MM.1S (cell line): ENCODE measurements around the gene TCF12.

Experiments
- DNase-seq: peaks from one replicate; pipeline ENCODE4 v3.0.0-alpha.2; 2015
- H2AFZ ChIP-seq: fragments of 300-600 bp; sonication (generic); 2 replicates; pipeline ENCODE4 v1.6.0; 2016; ENCODE audit warnings: antibody characterized with exemption, low read length
- H3F3A ChIP-seq: fragments of 300-600 bp; sonication (generic); 2 replicates; pipeline ENCODE4 v1.6.1; 2016; ENCODE audit warnings: mild to moderate bottlenecking, antibody characterized with exemption, low read length, moderate library complexity, mixed read lengths; ENCODE audit not compliant: insufficient read depth
- H3K27ac ChIP-seq: fragments of 300-600 bp; sonication (generic); 2 replicates; pipeline ENCODE4 v1.5.1; 2016; ENCODE audit warnings: mild to moderate bottlenecking, low read length
- H3K27me3 ChIP-seq: fragments of 300-600 bp; sonication (generic); replicated peaks from 2 replicates; pipeline ENCODE4 v1.6.0; 2016; ENCODE audit warnings: low read length; ENCODE audit not compliant: insufficient read depth
- H3K36me3 ChIP-seq: fragments of 300-600 bp; sonication (generic); replicated peaks from 2 replicates; pipeline ENCODE4 v1.6.1; 2016; ENCODE audit warnings: mild to moderate bottlenecking, low read length, mixed read lengths; ENCODE audit not compliant: insufficient read depth
- H3K4me1 ChIP-seq: fragments of 300-600 bp; sonication (generic); 2 replicates; pipeline ENCODE4 v1.6.1; 2016; ENCODE audit warnings: low read length, mixed read lengths
- H3K4me2 ChIP-seq: fragments of 300-600 bp; sonication (generic); 2 replicates; pipeline ENCODE4 v1.6.0; 2016; ENCODE audit warnings: low read depth, low read length
- H3K4me3 ChIP-seq: fragments of 300-600 bp; sonication (generic); 2 replicates; pipeline ENCODE4 v1.5.1; 2016; ENCODE audit warnings: low read length, mixed read lengths
- H3K79me2 ChIP-seq: fragments of 300-600 bp; sonication (generic); 2 replicates; pipeline ENCODE4 v1.6.1; 2016; ENCODE audit warnings: mixed run types, low read length, mixed read lengths
- H3K9ac ChIP-seq: fragments of 300-600 bp; sonication (generic); 2 replicates; pipeline ENCODE4 v1.6.1; 2016; ENCODE audit warnings: low read length, mixed read lengths
- H3K9me2 ChIP-seq: fragments of 300-600 bp; sonication (generic); replicated peaks from 2 replicates; pipeline ENCODE4 v1.6.1; 2016; ENCODE audit warnings: mild to moderate bottlenecking, low read length, mixed read lengths; ENCODE audit not compliant: insufficient read depth
- H3K9me3 ChIP-seq: fragments of 300-600 bp; sonication (generic); replicated peaks from 2 replicates; pipeline ENCODE4 v1.6.1; 2016; ENCODE audit warnings: mild to moderate bottlenecking, low read length, mixed read lengths; ENCODE audit not compliant: insufficient read depth
- H4K20me1 ChIP-seq: fragments of 300-600 bp; sonication (generic); 2 replicates; pipeline ENCODE4 v1.6.1; 2016; ENCODE audit warnings: mild to moderate bottlenecking, low read length, moderate library complexity, mixed read lengths; ENCODE audit not compliant: insufficient read depth
- CTCF ChIP-seq: fragments of 300-600 bp; sonication (generic); IDR thresholded peaks from 2 replicates; pipeline ENCODE4 v1.5.1; 2016; ENCODE audit warnings: antibody characterized with exemption, low read length, mixed read lengths
- EZH2 ChIP-seq: fragments of 300-600 bp; sonication (generic); optimal IDR thresholded peaks from 2 replicates; pipeline ENCODE3; 2017; ENCODE audit warnings: low read depth, mild to moderate bottlenecking, antibody characterized with exemption, low read length, mixed read lengths
- EZH2phosphoT487 ChIP-seq: fragments of 300-600 bp; sonication (generic); IDR thresholded peaks from 2 replicates; pipeline ENCODE4 v1.6.1; 2018; ENCODE audit warnings: antibody characterized with exemption, low read length

TCF12 gene

GRCh38 chr15:57309856-57310760, 391.7 kb downstream of the TCF12 start:
- H3K9me3 ChIP-seq: no peaks in the 10 kb centered on the region
- H3K4me2 ChIP-seq: no peak overlapping the region
- no peaks in the 10 kb centered on the region for H3K9me2 ChIP-seq
- no peak overlapping the region for H3K27ac ChIP-seq
- no peaks in the 10 kb centered on the region for H3K36me3 ChIP-seq
- H3K9ac ChIP-seq: no peak overlapping the region
- H3F3A ChIP-seq: no peaks in the 10 kb centered on the region
- no peak for TF ChIP-seq EZH2
- H2AFZ ChIP-seq: no peak overlapping the region
- H3K79me2 ChIP-seq: no peaks in the 10 kb centered on the region
- H3K4me1 ChIP-seq: no peaks in the 10 kb centered on the region
- no peaks in the 10 kb centered on the region for H3K27me3 ChIP-seq
- no peak for DNase-seq
- no peak overlapping the region for H3K4me3 ChIP-seq
- no peaks in the 10 kb centered on the region for H4K20me1 ChIP-seq

DNA sequence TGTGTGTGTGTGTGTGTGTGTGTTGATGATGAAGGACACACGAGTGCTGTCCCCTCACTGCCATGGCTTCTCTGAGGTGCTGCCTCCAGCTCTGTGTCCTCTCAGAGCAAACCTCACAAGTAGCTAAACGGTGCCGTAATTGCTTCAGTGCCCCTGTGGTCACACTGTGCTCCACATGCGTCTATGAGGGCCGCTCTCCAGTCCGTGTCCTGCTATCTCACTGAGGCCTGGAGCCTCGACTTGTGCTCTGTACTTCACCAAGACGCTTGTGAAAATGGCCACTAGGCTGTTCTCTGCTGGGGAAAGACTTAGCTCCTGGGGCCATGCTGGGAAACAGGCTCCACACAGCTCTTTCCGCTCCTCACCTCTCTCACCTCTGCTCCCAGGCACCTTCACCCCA, 392.4 kb downstream of the TCF12 start:
- H3K9me2 ChIP-seq: no peaks in the 10 kb centered on the region
- no peaks in the 10 kb centered on the region for H3K4me1 ChIP-seq
- H2AFZ ChIP-seq: no peak overlapping the region
- H3K9ac ChIP-seq: no peak overlapping the region
- no peaks in the 10 kb centered on the region for H4K20me1 ChIP-seq
- H3F3A ChIP-seq: no peaks in the 10 kb centered on the region
- H3K9me3 ChIP-seq: no peaks in the 10 kb centered on the region
- H3K4me3 ChIP-seq: no peak overlapping the region
- TF ChIP-seq CTCF (no peak), EZH2phosphoT487 (no peak), EZH2 (no peak)
- no peaks in the 10 kb centered on the region for H3K79me2 ChIP-seq
- DNase-seq: no peak
- H3K27ac ChIP-seq: no peak overlapping the region
- no peak overlapping the region for H3K4me2 ChIP-seq
- H3K27me3 ChIP-seq: no peaks in the 10 kb centered on the region
- H3K36me3 ChIP-seq: no peaks in the 10 kb centered on the region

GRCh38 chr15:57312006-57312317, 393.5 kb downstream of the TCF12 start:
- Histone ChIP-seq H3K4me1 (no peaks in the 10 kb centered on the region), H3K27me3 (no peaks in the 10 kb centered on the region), H3K4me2 (no peak overlapping the region), H3K9me3 (no peaks in the 10 kb centered on the region), H4K20me1 (no peaks in the 10 kb centered on the region), H3K36me3 (no peaks in the 10 kb centered on the region), H3K27ac (no peak overlapping the region), H3K9ac (no peak overlapping the region), H3F3A (no peaks in the 10 kb centered on the region), H3K9me2 (no peaks in the 10 kb centered on the region), H3K79me2 (no peaks in the 10 kb centered on the region), H3K4me3 (no peak overlapping the region), H2AFZ (no peak overlapping the region)
- no peak for DNase-seq
- no peak for TF ChIP-seq CTCF
